Loucy (cell line): ENCODE data around the gene JPH2.

Experiments
- H2AFZ ChIP-seq: fragments of 200-600 bp; sonication (generic); 2 replicates; pipeline ENCODE4 v1.6.0; 2016; ENCODE audit warnings: antibody characterized with exemption, mild to moderate bottlenecking, low read length, moderate library complexity
- H3F3A ChIP-seq: fragments of 200-600 bp; 2 replicates; pipeline ENCODE4 v1.6.0; 2016; ENCODE audit warnings: antibody characterized with exemption, low read depth, mild to moderate bottlenecking
- H3K27me3 ChIP-seq: fragments of 200-600 bp; sonication (generic); 2 replicates; pipeline ENCODE4 v1.6.1; 2014; ENCODE audit warnings: low read length, mild to moderate bottlenecking; ENCODE audit not compliant: insufficient read depth, poor library complexity, severe bottlenecking
- H3K36me3 ChIP-seq: fragments of 200-600 bp; sonication (generic); 2 replicates; pipeline ENCODE4 v1.6.1; 2016; ENCODE audit warnings: low read length; ENCODE audit not compliant: insufficient read depth
- H3K4me1 ChIP-seq: fragments of 200-600 bp; sonication (generic); 2 replicates; pipeline ENCODE4 v1.5.1; 2014; ENCODE audit warnings: low read length, mild to moderate bottlenecking; ENCODE audit not compliant: insufficient read depth, poor library complexity, severe bottlenecking
- H3K4me2 ChIP-seq: fragments of 200-600 bp; sonication (generic); 2 replicates; pipeline ENCODE4 v1.6.0; 2014; ENCODE audit warnings: antibody characterized with exemption, low read length, low read depth, mild to moderate bottlenecking; ENCODE audit not compliant: poor library complexity, severe bottlenecking
- H3K4me3 ChIP-seq: fragments of 200-600 bp; sonication (generic); 2 replicates; pipeline ENCODE4 v1.5.1; 2014; ENCODE audit warnings: low read length, mild to moderate bottlenecking, mixed read lengths; ENCODE audit not compliant: poor library complexity, severe bottlenecking
- H3K79me2 ChIP-seq: fragments of 200-600 bp; sonication (generic); 2 replicates; pipeline ENCODE4 v1.6.1; 2014; ENCODE audit warnings: low read length; ENCODE audit not compliant: insufficient read depth
- H3K9ac ChIP-seq: fragments of 200-600 bp; sonication (generic); 2 replicates; pipeline ENCODE4 v1.6.0; 2014; ENCODE audit warnings: mild to moderate bottlenecking, low read depth, low read length, moderate library complexity; ENCODE audit not compliant: poor library complexity, severe bottlenecking
- H3K9me2 ChIP-seq: fragments of 200-600 bp; sonication (generic); replicated peaks from 2 replicates; pipeline ENCODE4 v1.6.1; 2016; ENCODE audit warnings: low read depth, low read length, mixed read lengths
- H3K9me3 ChIP-seq: fragments of 200-600 bp; sonication (generic); 2 replicates; pipeline ENCODE4 v1.6.1; 2014; ENCODE audit warnings: mild to moderate bottlenecking, antibody characterized with exemption, low read length, low read depth; ENCODE audit not compliant: insufficient read depth
- H4K20me1 ChIP-seq: fragments of 200-600 bp; sonication (generic); 2 replicates; pipeline ENCODE4 v1.6.0; 2014; ENCODE audit warnings: antibody characterized with exemption, low read length, mild to moderate bottlenecking; ENCODE audit not compliant: insufficient read depth, poor library complexity, severe bottlenecking
- EZH2phosphoT487 ChIP-seq: fragments of 200-600 bp; IDR thresholded peaks from 2 replicates; pipeline ENCODE4 v1.6.1; 2018; ENCODE audit warnings: antibody characterized with exemption, mild to moderate bottlenecking, moderate library complexity, borderline replicate concordance
- TF ChIP-seq, protein P1 (sequence below): fragments of 200-600 bp; sonication (generic); conservative IDR thresholded peaks from 2 replicates; pipeline ENCODE4 v1.5.1; 2014; ENCODE audit warnings: mild to moderate bottlenecking, antibody characterized with exemption, low read length

JPH2 gene

DNA sequence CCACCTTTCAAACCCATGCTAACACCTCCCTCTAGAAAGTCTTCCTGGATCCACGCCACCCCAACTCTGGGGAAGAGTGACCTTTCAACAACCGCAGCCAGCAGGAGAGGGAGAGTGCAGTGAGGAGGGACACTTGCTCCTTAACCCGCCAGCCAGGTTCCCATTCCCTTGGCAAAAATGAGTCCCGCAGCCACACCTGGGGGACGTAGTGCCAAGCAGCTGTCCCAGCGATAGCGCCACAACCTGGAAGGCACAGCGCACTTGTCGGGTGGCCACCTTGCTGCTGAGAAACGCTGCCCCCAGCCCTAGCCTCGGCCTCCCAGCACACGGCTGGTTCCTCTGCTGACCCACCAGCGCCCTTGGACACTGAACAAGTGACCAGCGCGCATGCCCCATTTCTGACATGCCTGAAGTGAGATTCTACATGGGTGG lies 119.3 kb downstream of the JPH2 start:
- TF ChIP-seq, protein P1, sequence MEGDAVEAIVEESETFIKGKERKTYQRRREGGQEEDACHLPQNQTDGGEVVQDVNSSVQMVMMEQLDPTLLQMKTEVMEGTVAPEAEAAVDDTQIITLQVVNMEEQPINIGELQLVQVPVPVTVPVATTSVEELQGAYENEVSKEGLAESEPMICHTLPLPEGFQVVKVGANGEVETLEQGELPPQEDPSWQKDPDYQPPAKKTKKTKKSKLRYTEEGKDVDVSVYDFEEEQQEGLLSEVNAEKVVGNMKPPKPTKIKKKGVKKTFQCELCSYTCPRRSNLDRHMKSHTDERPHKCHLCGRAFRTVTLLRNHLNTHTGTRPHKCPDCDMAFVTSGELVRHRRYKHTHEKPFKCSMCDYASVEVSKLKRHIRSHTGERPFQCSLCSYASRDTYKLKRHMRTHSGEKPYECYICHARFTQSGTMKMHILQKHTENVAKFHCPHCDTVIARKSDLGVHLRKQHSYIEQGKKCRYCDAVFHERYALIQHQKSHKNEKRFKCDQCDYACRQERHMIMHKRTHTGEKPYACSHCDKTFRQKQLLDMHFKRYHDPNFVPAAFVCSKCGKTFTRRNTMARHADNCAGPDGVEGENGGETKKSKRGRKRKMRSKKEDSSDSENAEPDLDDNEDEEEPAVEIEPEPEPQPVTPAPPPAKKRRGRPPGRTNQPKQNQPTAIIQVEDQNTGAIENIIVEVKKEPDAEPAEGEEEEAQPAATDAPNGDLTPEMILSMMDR = no peak
- TF ChIP-seq EZH2phosphoT487 = no peak
- H3K9ac ChIP-seq = peak overlapping the region; percentile 87
- H3K4me2 ChIP-seq = peak overlapping the region; percentile 97
- H3K79me2 ChIP-seq = no peaks in the 10 kb centered on the region
- H3F3A ChIP-seq = peaks cover 16% of the 10 kb centered on the region
- H3K9me2 ChIP-seq = no peaks in the 10 kb centered on the region
- H3K4me3 ChIP-seq = no peak overlapping the region
- H4K20me1 ChIP-seq = no peaks in the 10 kb centered on the region
- no peaks in the 10 kb centered on the region for H3K27me3 ChIP-seq
- H3K4me1 ChIP-seq = peaks cover 49% of the 10 kb centered on the region
- H3K36me3 ChIP-seq = no peaks in the 10 kb centered on the region
- no peak overlapping the region for H2AFZ ChIP-seq
- no peaks in the 10 kb centered on the region for H3K9me3 ChIP-seq

DNA sequence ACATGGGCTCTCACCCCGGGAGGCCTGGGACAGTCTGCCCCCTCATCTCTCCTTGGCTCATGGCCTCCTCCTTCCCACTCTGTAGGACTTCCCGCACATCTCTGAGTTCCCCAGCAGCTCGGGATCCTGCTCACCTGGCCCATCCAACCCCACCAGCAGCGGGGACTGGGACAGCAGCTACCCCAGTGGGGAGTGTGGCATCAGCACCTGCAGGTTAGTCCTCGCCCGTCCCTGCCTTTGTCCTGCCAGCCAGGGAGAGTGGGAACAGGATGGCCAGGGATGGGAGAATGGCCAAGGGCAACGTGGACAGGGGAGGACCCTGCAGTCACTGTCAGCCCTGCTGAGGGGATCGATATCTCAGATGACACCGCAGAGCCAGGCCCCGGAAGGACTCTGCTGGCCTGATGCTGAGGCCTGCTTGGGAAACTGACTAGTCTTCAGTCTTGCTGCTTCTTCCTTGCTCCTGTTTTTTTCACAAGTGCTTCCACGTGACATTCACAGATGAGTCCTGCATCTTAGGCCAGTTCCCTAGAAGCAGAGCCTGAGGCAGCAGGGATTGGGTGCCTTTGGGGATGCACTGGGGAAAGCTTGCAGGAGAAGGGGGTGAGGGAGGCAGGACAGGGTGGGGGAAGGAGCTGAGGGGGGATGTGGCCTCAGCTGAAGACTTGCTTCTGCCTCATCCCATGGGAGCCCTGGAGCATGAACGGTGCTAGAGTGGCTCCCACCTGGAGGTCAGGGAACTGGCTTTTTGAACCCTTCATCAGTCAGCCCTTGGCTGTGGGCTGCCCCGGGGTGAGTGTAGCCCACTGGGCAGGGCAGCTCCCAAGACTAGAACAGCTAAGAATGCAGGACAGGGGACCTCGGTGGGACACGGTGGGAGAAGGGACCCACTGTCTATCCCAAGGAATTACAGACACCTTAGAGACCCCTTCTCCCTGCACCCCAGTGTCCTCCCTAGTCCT lies 120.1 kb downstream of the JPH2 start:
- Histone ChIP-seq H3K4me1 (peaks cover 43% of the 10 kb centered on the region), H3K27me3 (no peaks in the 10 kb centered on the region), H3K79me2 (no peaks in the 10 kb centered on the region), H3K4me3 (no peak overlapping the region), H4K20me1 (no peaks in the 10 kb centered on the region), H3K9ac (peak overlapping the region; percentile 87), H3K4me2 (no peak overlapping the region), H3K9me3 (no peaks in the 10 kb centered on the region), H3K36me3 (no peaks in the 10 kb centered on the region), H3K9me2 (no peaks in the 10 kb centered on the region), H2AFZ (no peak overlapping the region), H3F3A (peaks cover 16% of the 10 kb centered on the region)
- TF ChIP-seq, protein P1 = no peak
- TF ChIP-seq EZH2phosphoT487 = no peak

DNA sequence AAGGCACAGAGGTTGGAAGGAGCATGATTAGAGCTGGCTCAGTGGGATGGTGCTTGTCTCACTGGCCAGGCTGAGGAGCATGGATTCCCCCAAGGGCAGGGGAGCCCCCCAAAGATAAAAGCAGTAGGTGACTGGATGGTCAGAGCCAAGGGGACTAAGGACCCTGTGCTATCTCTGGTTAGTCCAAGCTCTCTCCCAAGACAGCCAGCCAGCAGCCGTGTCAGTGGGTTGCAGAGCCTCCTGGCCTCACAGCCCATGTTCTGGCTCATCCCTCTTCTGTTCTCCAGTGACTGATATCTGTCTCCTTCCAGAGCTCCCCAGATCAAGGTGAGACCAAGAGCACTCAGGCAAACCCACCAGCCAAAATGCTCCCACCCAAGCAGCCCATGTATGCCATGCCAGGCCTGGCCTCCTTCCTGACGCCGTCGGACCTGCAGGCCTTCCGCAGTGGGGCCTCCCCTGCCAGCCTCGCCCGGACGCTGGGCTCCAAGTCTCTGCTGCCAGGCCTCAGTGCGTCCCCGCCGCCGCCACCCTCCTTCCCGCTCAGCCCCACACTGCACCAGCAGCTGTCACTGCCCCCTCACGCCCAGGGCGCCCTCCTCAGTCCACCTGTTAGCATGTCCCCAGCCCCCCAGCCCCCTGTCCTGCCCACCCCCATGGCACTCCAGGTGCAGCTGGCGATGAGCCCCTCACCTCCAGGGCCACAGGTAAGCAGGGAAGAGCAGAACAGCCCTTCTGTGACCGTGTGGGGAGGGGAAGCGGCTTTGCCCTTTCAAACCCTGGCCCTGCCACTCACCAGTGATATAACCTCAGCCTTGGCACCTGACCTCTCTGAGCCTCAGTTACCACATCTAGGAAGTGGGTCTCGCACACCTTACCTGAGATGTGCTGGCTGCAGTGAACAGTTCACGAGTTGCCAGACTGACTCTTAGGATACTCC lies 121.3 kb downstream of the JPH2 start:
- Histone ChIP-seq H3K9me3 (no peaks in the 10 kb centered on the region), H3K79me2 (no peaks in the 10 kb centered on the region), H4K20me1 (no peaks in the 10 kb centered on the region), H3F3A (peaks cover 16% of the 10 kb centered on the region), H3K9me2 (no peaks in the 10 kb centered on the region), H3K36me3 (no peaks in the 10 kb centered on the region), H3K27me3 (no peaks in the 10 kb centered on the region), H2AFZ (no peak overlapping the region), H3K9ac (no peak overlapping the region), H3K4me2 (no peak overlapping the region), H3K4me3 (no peak overlapping the region), H3K4me1 (peaks cover 31% of the 10 kb centered on the region)
- TF ChIP-seq EZH2phosphoT487 = no peak
- TF ChIP-seq, protein P1 = no peak
